ENCODE results near the gene SPATS2L.

DNA sequence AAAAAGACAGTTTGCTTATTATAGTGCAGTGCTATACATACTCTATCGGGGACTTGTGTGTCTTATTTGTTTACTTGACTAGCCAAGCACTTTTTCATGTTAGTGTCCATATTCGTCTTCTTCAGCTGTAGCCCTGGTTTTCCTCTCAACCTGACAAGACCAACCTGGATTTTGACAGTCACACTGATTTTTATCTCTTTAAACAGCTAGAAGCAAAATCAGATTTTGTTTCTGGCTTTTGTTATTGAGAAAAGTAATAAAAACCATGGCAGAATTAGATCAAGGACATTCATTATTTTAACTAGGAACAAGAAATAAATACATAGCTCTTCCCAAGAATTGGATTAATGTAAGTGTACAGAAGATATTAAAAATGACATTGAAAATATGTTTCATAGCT is 56.8 kb downstream of the SPATS2L start:
- TF ChIP-seq, protein P1, sequence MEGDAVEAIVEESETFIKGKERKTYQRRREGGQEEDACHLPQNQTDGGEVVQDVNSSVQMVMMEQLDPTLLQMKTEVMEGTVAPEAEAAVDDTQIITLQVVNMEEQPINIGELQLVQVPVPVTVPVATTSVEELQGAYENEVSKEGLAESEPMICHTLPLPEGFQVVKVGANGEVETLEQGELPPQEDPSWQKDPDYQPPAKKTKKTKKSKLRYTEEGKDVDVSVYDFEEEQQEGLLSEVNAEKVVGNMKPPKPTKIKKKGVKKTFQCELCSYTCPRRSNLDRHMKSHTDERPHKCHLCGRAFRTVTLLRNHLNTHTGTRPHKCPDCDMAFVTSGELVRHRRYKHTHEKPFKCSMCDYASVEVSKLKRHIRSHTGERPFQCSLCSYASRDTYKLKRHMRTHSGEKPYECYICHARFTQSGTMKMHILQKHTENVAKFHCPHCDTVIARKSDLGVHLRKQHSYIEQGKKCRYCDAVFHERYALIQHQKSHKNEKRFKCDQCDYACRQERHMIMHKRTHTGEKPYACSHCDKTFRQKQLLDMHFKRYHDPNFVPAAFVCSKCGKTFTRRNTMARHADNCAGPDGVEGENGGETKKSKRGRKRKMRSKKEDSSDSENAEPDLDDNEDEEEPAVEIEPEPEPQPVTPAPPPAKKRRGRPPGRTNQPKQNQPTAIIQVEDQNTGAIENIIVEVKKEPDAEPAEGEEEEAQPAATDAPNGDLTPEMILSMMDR (IDR thresholded peaks at IDR 0.05) = no peak
- no peak for TF ChIP-seq EZH2 (IDR thresholded peaks at IDR 0.05; ENCODE audit: borderline replicate concordance, insufficient read depth, low read depth, low read length, poor library complexity, severe bottlenecking)
